KG1 (cell line): ENCODE measurements around the gene CMPK1.

Source experiments
- DNase-seq: peaks from one replicate; lab custom pipeline; 2025; lab: John Stamatoyannopoulos, UW

The CMPK1 gene

DNA sequence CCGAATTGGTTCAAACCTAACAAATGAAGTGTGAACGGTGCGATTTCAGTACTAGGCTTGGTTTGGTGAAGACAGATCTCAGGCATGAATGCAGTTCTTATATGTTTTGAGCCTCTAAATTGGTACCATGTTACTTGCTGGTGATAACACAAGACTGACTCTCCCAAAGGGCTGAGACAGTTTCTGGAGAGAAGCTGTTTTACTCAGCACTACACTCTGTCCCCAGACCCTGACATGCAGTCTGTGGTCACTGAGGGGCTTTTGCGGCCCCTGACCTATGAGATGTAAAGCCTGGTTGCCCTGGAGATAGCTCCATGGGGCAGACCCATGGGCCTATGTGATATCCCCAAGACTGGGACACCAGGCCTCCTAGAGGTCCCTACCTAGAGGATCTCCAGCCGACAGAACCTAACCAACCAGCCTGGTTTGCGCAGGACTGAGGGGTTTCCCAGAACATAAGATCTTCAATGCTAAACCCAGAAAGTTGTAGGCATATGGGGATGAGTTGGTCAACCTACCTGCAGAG lies 63.1 kb downstream of the CMPK1 start:
- DNase-seq, result no peak

DNA sequence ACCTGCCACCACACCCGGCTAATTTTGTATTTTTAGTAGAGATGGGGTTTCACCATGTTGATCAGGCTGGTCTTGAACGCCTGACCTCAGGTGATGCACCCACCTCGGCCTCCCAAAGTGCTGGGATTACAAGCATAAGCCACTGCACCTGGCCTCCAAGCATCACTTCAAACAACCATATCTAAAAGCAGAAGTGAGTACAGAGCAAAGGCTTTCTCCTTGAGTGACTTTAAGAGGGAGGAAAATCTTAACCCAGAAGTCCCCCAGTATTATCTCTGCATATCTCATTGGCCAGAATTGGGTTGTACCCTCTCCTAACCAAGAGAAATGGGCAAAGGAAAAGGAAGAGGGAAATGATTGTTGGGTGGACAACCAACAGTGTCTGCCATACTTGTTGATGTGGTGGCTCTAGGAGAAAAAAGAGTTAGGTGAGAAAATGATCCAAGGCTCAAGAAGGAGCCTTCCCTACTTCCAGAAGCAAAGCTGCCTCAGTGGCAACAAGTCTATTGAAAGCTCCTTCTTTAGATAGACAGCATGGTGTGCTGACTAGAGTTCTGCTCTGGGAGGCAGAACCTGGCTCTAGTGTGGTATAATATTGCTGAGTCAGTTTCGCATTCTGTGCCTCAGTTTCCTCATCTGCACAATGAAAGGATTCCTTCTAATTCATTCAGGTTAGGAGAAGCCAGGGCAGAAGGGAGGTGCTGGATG lies 65.7 kb downstream of the CMPK1 start:
- no peak for DNase-seq

DNA sequence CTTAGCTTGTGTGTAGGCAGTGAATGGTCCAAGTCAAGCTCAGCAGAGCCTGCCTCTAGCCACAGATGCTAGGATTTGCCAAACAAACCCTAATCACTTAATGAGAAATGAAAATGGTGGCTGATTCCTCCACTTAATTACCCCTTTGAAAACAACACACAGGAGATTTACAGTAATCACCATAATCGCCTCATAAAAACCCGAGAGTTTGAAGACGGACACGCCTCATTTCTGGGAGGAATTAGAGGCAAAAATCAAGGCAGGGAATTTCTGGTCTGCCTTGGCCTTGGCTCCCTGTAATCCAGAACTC lies 66.2 kb downstream of the CMPK1 start:
- DNase-seq, result no peak

DNA sequence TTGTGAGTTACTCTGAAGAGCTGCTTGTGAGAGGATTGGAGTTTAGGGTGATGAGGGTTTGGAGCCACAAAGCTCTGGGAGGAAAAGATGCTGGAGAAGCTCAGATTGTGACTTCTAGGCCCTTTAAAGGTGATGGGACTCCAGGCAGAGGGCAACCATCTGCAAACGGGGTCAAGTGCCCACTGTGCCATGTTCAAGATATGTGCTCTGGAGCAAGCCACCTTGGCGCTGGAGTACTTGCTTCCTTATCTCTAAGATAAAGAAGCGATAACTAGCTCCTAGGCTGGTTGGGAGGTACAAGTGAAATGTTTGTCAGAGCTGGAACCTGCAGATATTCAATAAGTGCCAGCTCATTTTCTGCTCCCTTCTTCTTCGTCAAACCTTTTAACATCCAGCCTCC lies 68.2 kb downstream of the CMPK1 start:
- DNase-seq, result no peak

DNA sequence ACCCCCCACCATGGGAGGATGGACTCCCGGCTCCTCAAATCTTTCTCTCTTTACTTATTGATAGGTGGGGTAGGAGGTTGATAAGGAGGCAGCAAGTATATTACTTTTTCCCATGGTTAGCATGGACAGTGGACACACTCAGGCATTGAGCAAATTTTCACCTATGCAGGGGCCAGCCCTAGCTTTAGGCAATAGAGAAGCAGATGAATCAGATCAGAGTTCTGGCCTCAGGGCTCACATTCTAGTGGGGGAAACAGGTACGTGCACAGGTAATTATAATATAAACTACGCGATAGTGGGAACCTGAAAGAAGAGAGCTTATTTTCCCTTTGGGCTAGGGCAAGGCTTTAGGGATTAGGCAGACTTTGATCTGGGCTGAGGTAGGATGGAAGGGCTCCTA lies 69.0 kb downstream of the CMPK1 start:
- no peak for DNase-seq

DNA sequence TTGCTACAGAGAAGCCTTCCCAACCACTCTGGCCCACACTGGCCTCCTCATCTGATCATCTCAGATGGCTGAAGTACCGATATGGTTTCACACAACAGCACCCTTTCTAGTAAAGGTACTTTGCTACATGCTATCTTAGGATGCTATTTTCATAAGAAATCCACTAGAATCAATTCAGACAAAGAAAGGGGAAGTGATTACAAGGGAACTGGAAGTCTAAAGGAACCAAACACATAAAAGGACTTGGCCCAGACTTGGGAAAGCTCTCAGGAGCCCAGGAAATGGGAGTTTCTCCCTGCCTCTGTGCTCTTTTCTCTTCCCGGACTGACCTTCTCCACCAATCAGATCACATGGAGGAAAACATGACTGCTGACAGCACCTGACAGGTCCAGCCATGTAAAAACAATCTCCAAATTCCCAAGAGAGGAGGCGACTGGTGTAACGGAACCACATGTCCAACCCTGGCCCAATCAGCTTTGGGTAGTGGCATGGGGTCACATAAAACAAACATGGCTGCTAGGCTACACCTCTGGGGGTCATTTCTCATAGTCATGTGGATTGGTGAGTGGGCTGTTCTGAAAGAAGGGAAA lies 69.8 kb downstream of the CMPK1 start:
- no peak for DNase-seq

DNA sequence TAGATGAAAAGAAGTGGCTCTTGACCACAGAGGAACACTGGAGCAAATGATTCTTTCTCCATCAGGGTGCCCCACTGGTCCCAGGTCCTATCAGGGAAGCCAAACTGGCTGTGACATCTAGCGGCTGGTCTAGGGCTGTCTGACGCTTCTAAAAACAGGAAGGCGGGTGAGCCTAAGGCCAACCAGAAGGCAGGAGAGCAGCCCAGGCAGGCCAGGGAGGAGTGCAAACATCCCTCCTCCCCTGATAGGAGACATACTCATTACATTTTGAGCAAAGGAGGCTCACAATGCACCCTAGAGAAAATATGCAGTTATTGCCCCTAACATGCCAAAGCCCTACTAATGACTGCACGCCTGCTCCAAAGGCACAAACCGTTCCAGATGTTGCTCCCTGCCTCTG lies 72.1 kb downstream of the CMPK1 start:
- no peak for DNase-seq

DNA sequence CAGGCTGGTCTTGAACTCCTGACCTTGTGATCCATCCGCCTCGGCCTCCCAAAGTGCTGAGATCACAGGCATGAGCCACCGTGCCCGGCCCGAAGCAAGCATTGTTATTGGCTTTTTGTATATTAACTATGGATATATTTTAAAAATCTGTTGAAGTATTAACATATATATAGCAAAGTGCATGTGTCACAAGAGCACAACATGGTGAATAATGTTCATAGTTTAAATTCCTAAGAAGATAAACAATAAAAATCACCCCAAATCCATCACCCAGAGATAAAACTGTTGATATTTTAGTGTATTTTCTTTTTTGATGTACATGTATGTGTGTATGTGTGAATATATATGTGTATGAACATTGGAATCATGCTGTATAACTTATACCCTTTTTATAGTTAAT lies 73.4 kb downstream of the CMPK1 start:
- DNase-seq, result no peak

DNA sequence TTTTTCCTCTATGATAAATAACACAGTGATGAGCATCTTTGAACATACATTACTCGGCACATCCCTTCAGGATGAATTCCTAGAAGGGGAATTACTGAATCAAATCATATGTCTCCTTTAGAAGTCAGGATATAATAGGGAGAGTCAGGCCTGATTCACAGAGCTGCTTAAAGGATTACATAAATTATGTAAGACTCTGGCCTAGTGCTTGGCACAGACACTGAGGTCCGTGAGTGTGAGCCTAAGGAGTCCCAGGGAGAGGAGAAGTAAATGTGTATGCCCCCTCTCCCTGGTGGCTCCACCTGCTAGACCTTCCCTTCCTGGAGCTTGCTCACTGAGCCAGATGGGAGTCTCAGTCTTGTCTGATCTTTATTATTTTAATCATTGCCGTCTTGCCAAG lies 73.9 kb downstream of the CMPK1 start:
- no peak for DNase-seq

DNA sequence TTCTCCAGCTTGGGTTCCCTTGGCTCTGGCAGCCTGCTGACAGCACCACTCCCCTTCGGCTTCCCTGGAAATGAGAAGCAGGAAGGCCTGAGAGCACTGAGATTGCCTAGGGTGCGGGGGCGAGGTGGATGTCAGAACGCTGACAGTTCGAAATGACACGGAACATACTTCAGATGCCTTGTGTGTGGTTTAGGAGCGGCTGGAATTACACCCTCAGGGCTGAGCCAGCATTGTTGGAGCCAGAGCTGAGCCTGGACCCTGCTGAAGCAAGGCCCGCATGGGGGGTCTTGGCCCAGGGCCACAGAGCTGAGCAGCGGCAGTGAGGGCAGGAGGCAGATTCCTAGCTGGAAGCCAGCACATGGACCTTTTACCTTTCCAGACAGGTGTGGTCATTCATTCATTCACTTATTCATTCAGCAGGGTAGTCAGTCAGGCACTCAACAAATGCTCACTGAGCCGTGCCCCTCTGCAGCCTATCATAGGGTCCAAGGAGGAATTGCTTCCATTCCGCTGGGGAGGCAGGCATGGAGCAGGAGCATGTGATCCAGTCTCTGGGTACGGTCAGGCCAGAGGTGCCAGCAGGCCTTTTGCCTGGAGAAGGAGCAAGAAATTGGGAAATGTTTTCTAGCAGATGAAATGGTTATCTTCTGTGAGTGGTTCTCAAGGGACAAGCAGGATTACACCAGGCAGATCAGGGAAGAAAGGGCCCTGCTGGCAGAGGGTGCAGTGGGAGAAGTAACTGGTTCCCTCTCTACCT lies 75.9 kb downstream of the CMPK1 start:
- DNase-seq, result no peak

DNA sequence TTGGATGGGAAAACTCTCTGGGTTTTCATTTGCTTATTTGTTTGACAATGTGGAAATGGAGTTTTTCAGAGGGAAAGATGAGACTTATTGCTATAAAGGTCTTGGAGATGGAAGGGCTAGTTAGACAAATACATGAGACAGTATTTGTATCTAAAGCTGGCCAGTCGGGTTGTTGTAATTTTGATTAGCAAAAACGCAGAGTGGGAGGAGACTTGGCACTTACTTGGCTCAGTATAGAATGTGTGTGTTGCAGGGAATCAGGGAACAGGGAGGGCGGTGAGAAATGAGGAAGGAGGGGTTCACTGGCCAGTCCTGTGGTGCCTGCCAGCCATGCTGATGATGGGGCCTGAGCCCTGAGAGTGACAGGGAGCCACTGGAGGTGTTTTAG lies 76.5 kb downstream of the CMPK1 start:
- DNase-seq, result no peak

DNA sequence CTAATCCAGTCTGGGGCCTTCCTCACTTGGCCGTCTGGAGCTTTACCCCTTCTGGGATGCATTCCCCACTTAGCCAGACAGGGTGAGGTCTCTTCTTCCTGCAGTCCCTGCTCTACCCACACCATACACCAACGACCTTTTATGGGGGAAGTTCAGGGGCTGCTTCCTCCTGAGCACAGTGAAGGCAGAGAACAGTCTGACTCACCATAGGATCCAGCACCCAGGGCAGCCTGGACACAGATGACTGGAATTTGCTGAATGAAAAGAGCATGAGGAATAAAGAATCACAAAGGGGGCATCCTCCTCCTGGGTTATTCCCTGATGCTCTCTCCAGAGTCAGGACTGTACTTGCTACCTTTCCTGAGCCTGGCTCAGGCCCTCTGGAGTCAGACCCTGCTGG lies 77.8 kb downstream of the CMPK1 start:
- no peak for DNase-seq

DNA sequence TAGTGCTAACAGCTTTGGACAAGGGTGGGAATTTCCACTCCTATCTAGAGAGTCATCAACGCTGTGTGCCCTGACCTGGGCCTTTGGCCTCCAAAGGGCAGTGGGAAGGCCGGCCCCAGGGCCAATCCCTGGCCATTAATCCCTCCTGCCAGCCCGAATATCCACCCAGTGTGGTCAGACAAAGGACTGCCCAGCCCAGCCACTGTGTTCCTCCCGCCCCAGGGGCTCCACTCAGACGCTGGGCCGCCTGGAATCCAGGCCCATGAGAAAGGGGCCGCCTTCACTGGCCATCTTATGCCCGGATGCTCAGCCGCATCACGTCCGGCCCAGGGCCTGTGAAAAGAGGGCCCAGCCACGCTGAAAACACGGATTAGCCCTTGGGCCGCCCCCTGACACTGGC lies 78.8 kb downstream of the CMPK1 start:
- DNase-seq, result no peak

DNA sequence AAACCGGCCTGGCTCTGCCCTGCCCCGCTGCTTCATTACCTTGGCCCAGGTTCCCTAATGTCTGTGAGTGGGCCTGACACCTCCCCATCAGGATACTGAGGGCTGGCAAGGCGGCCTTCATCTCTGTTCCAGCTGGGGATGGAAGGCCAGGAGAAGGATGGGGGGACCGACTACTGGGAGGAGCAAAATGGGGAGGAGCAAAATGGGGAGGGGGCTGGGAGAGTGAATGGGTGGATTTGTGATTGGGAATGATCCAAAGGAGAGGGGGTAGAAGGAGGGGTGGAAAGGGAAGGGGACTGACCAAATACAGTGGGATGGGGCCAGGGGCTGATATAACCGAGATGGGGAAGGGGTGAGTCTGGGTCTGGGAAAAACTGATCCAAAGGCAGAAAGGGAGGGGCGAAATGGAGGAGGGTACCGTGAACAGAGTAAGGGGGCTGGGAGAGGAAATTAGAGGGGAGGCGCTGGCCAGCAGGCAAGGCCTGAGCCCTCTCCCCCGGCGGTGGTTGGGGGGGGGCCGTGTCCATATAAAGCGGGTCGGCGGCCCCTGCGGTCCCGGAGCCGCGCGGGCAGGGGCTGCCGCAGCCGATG lies 82.2 kb downstream of the CMPK1 start, which contains the start of gene FOXE3:
TSS of gene FOXE3 (plus strand) at position 558 of the 591 bp plus-strand sequence. CDS start at position 589, 31 bp downstream.
- no peak for DNase-seq

DNA sequence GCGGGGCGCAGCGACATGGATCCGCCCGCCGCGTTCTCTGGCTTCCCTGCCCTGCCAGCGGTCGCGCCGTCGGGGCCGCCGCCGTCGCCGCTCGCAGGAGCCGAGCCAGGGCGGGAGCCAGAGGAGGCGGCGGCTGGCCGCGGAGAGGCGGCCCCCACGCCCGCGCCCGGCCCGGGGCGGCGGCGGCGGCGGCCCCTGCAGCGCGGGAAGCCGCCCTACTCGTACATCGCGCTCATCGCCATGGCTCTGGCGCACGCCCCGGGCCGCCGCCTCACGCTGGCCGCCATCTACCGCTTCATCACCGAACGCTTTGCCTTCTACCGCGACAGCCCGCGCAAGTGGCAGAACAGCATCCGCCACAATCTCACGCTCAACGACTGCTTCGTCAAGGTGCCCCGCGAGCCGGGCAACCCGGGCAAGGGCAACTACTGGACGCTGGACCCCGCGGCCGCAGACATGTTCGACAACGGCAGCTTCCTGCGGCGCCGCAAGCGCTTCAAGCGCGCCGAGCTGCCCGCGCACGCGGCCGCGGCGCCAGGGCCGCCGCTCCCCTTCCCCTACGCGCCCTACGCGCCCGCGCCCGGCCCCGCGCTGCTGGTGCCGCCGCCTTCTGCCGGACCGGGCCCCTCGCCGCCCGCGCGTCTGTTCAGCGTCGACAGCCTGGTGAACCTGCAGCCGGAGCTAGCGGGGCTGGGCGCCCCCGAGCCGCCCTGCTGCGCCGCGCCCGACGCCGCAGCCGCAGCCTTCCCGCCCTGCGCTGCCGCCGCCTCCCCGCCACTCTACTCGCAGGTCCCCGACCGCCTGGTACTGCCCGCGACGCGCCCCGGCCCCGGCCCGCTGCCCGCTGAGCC lies 83.0 kb downstream of the CMPK1 start:
- no peak for DNase-seq

DNA sequence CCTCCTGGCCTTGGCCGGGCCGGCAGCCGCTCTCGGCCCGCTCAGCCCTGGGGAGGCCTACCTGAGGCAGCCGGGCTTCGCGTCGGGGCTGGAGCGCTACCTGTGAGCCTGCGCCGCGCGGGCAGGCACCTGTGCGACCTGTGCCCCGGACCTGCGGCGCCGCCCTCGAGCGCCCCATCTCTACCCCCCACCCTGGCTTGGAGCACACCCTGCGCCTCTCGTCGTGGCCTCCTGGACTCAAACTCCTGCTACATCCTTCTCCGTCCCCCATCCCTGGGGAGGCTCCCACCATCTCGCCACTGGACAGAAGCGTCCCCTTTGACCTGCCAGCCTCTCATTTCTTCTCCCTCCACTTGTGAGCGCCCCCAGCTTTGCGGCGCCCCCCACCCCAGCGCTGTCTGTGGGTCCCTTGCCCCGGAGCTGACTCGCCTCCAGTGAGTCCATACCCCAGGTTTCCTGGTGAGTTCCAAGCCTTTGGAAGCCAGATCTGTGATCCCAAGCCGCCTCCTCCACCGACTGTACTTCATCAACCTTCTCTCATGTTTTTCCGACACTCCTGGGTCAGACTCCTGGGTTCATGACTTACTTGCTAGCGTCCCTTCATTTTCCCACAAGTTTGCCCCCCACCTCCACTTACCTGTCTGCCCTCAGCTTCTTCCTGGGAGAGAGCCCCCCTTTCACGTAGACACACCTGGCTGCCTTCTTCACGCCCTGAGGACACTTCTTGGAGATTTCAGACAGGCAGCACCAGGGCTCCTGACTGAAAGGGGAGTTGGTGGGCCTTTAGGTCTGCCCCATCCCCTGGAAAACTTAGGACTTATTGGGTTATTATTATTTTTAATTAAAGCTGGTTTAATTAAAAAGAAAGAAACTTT lies 83.8 kb downstream of the CMPK1 start:
- no peak for DNase-seq

DNA sequence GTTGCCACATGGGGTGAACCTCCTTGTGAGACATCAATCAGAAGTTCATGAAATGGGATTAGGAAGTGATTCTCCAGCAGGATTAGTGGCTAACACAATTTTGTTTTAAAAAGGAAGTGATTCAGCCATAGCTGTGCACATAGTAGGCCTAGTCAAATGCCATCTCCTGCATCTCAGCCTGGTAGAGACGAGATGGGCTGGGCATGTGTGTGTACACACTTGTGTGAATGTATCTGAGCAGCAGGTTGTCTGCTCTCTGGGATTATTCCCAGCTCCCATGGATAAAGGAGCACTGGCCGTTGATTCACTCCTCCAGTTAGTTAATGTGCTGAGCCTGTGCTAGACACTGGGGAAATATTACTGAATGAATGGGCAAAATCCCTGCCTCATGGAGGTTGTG lies 84.5 kb downstream of the CMPK1 start:
- DNase-seq, result no peak

DNA sequence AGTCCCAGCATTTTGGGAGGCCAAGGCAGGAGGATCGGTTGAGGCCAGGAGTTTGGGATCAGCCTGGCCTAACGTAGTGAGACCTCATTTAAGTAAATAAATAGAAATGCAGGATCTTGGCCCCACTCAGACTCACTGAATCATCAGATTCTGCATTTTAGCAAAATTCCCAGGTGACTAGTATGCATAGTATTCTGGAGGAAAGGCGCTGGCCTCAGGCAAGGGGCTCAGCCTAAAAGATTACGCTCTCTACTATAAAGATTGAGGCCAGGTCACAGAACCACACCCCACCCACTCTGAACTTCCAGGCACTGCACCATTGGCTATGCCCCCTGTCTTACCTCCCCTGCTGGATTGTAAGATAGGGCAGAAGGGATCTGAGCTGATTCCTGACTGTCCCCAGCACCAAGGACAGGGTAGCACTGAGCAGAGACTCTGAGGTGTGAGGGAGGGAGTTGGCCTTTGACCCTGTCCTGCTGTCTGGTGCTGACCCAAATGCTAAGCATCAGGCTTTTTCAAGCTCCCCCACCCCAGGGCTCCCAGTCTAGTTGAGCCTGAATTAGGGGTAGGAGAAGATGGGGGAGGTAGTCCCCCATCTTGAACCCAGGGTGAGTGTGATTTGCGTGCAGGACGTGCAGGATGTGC lies 85.2 kb downstream of the CMPK1 start:
- no peak for DNase-seq

DNA sequence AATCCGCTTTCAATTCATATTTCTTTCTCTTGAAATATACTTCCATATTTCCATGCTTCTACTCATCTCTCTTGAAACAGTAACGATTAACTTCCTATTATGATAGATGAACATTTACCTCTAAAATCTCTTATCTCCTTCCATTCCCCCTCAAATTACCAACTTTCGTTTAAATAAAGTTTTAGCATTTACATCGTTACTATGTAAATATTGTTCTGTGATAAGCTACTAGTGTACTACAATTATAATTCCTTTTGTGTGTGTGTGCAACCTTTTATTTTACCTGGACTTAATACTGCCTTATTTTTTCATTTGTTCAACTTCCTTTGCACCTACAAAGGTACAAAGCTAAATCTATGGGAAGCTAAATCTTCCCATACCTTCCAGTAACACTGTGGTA lies 87.0 kb downstream of the CMPK1 start:
- DNase-seq, result no peak

DNA sequence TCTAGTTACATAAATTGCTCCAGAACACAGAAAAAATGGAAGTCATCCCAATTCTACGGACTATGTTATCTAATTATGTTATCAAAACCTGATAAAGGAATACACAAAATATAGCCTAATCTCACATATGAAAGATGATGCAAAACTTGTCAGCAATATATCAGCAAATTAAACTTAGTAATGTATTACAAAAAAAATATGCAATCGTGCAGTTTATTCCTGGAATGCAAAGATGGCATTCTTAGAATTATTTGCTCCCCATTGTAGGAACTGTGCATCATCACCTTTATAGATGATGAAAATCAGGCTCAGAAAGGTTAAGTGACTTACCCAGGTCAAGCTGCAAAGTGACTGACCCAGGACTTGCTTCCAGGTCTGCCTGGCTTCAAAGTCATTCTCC lies 90.3 kb downstream of the CMPK1 start:
- no peak for DNase-seq
